PFSK-1 (cell line): ENCODE results near the gene ZNF133. TPM values are rescaled to one million over a fixed set of nuclear protein-coding genes. Genes with fewer than 3 reads are reported as not detected.

ENCODE experiments used
- FOXP2 ChIP-seq: optimal IDR thresholded peaks from 2 replicates; pipeline ENCODE3; 2011; ENCODE audit warnings: borderline replicate concordance, control low read depth, inconsistent platforms; ENCODE audit not compliant: insufficient read depth; ENCODE audit errors: extremely low read length, extremely low read depth
- POLR2AphosphoS5 ChIP-seq: IDR thresholded peaks from 2 replicates; pipeline ENCODE4 v1.6.1; 2012; ENCODE audit warnings: low read depth, mild to moderate bottlenecking, control low read depth, low read length, moderate library complexity
- SIN3A ChIP-seq: IDR thresholded peaks from 2 replicates; pipeline ENCODE4 v1.6.1; 2012; ENCODE audit warnings: mild to moderate bottlenecking, low read length, moderate library complexity, borderline replicate concordance; ENCODE audit not compliant: insufficient read depth
- TAF1 ChIP-seq: IDR thresholded peaks from 2 replicates; pipeline ENCODE4 v1.6.1; 2012; ENCODE audit warnings: low read length, control low read depth, borderline replicate concordance; ENCODE audit not compliant: insufficient read depth
- polyA plus RNA-seq: library from polyadenylated mRNA; unstranded; fragments of >200 nt; gene quantifications from one replicate; pipeline ENCODE4 v1.2.1, GENCODE V29; 2012; ENCODE audit warnings: low read depth, missing spikeins; ENCODE audit not compliant: insufficient read length
- TF ChIP-seq, protein P1 (sequence below), 2 experiments: IDR thresholded peaks; 2 replicates each; pipeline versions ENCODE4 v1.6.1 to v1.8.0; 2011 to 2012; ENCODE audit warnings: low read depth in 2 of 2, low read length in 2 of 2, control low read depth in 1 of 2, inconsistent platforms in 1 of 2, mild to moderate bottlenecking in 1 of 2, moderate library complexity in 1 of 2; ENCODE audit not compliant: insufficient read depth in 1 of 2

Gene ZNF133
- polyA plus RNA-seq: 13.0 TPM

GRCh38 chr20:18287915-18288748 is at the start of gene ZNF133:
ZNF133 (plus strand) TSS chr20:18288527; CDS start chr20:18305687, 17,160 bp downstream.
- TF ChIP-seq TAF1 (peak; percentile 80; the same call in 1 of the 2 replicates), POLR2AphosphoS5 (peak; percentile 91), SIN3A (no peak)
- TF ChIP-seq, protein P1, sequence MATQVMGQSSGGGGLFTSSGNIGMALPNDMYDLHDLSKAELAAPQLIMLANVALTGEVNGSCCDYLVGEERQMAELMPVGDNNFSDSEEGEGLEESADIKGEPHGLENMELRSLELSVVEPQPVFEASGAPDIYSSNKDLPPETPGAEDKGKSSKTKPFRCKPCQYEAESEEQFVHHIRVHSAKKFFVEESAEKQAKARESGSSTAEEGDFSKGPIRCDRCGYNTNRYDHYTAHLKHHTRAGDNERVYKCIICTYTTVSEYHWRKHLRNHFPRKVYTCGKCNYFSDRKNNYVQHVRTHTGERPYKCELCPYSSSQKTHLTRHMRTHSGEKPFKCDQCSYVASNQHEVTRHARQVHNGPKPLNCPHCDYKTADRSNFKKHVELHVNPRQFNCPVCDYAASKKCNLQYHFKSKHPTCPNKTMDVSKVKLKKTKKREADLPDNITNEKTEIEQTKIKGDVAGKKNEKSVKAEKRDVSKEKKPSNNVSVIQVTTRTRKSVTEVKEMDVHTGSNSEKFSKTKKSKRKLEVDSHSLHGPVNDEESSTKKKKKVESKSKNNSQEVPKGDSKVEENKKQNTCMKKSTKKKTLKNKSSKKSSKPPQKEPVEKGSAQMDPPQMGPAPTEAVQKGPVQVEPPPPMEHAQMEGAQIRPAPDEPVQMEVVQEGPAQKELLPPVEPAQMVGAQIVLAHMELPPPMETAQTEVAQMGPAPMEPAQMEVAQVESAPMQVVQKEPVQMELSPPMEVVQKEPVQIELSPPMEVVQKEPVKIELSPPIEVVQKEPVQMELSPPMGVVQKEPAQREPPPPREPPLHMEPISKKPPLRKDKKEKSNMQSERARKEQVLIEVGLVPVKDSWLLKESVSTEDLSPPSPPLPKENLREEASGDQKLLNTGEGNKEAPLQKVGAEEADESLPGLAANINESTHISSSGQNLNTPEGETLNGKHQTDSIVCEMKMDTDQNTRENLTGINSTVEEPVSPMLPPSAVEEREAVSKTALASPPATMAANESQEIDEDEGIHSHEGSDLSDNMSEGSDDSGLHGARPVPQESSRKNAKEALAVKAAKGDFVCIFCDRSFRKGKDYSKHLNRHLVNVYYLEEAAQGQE (IDR thresholded peaks at IDR 0.05; ENCODE audit: insufficient read depth in 1 of 2, low read depth in 2 of 2, low read length in 2 of 2): peak; percentile 15 to 45; a peak in 1 of 4 replicates

- TF ChIP-seq SIN3A (no peak), TAF1 (no peak), FOXP2 (no peak), POLR2AphosphoS5 (no peak)
- TF ChIP-seq, protein P1 (IDR thresholded peaks at IDR 0.05; ENCODE audit: insufficient read depth in 1 of 2, low read depth in 2 of 2, low read length in 2 of 2): no peak
Measured at GRCh38 chr20:18240997-18241396, 47.3 kb upstream of the ZNF133 start.

DNA sequence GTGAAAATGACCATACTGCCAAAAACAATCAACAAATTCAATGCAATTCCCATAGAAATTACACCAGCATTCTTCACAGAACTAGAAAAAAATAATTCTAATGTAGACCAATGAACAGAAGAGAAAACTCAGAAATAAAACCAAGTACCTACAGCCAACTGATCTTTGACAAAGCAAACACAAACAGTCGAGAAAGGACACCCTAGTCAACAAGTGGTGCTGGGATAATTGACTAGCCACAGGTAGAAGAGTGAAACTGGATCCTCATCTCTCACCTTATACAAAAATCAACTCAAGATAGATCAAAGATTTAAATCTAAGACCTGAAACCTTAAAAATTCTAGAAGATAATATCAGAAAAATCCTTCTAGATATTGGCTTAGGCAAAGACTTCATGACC is 44.5 kb upstream of the ZNF133 start:
- TF ChIP-seq POLR2AphosphoS5 (no peak), TAF1 (no peak), SIN3A (no peak)
- TF ChIP-seq, protein P1 (IDR thresholded peaks at IDR 0.05; ENCODE audit: insufficient read depth in 1 of 2, low read depth in 2 of 2, low read length in 2 of 2): no peak

- TF ChIP-seq POLR2AphosphoS5 (no peak), FOXP2 (no peak), SIN3A (no peak), TAF1 (no peak)
- TF ChIP-seq, protein P1 (IDR thresholded peaks at IDR 0.05; ENCODE audit: insufficient read depth in 1 of 2, low read depth in 2 of 2, low read length in 2 of 2): no peak
Measured at GRCh38 chr20:18250217-18250616, 38.1 kb upstream of the ZNF133 start.
